HG03521 (cell line): ENCODE measurements around the gene MXRA7.

Experiments used
- ATAC-seq: cut with Tn5 transposase; IDR thresholded peaks from one replicate; pipeline ENCODE4 v1.9.1; 2021; ENCODE audit warnings: mild to moderate bottlenecking, moderate library complexity; ENCODE audit not compliant: unreplicated experiment

Gene MXRA7

GRCh38 chr17:76681222-76682137 is 29.3 kb downstream of the MXRA7 start:
- no peak for ATAC-seq

- ATAC-seq: no peak
Observed at GRCh38 chr17:76679239-76679638, 31.5 kb downstream of the MXRA7 start.

GRCh38 chr17:76678330-76678729 is 32.4 kb downstream of the MXRA7 start:
- no peak for ATAC-seq

GRCh38 chr17:76677406-76677805 is 33.4 kb downstream of the MXRA7 start:
- no peak for ATAC-seq

- no peak for ATAC-seq
Observed at GRCh38 chr17:76676629-76677028, 34.1 kb downstream of the MXRA7 start.

- ATAC-seq: no peak
Observed at GRCh38 chr17:76675648-76676047, 35.1 kb downstream of the MXRA7 start.

- no peak for ATAC-seq
Observed at GRCh38 chr17:76674600-76674999, 36.2 kb downstream of the MXRA7 start.

- ATAC-seq: no peak
Observed at GRCh38 chr17:76673729-76674128, 37.0 kb downstream of the MXRA7 start.

GRCh38 chr17:76672892-76673291 is 37.9 kb downstream of the MXRA7 start:
- no peak for ATAC-seq

GRCh38 chr17:76672270-76672851 is 38.4 kb downstream of the MXRA7 start:
- no peak for ATAC-seq

- ATAC-seq: peak; percentile 3
Observed at GRCh38 chr17:76671912-76672262, 38.9 kb downstream of the MXRA7 start.

GRCh38 chr17:76671123-76671911 is 39.4 kb downstream of the MXRA7 start:
- peak; percentile 97 for ATAC-seq

GRCh38 chr17:76670718-76671122 is 40.0 kb downstream of the MXRA7 start:
- no peak for ATAC-seq

GRCh38 chr17:76670020-76670717 is 40.6 kb downstream of the MXRA7 start:
- ATAC-seq: no peak

GRCh38 chr17:76667786-76668453 is 42.8 kb downstream of the MXRA7 start:
- no peak for ATAC-seq

GRCh38 chr17:76667491-76667755 is 43.3 kb downstream of the MXRA7 start:
- no peak for ATAC-seq

- ATAC-seq: no peak
Observed at GRCh38 chr17:76660656-76661042, 50.1 kb downstream of the MXRA7 start.

GRCh38 chr17:76659928-76660655 is 50.7 kb downstream of the MXRA7 start:
- ATAC-seq: no peak

GRCh38 chr17:76658242-76658662 is 52.5 kb downstream of the MXRA7 start:
- no peak for ATAC-seq
